ENCODE data around the gene PDSS2.
"Not testable (repeated sequence)": the region's sequence is repeated elsewhere in the genome, so short reads cannot be mapped to it uniquely, and the experiment has no call there.

Gene PDSS2

DNA sequence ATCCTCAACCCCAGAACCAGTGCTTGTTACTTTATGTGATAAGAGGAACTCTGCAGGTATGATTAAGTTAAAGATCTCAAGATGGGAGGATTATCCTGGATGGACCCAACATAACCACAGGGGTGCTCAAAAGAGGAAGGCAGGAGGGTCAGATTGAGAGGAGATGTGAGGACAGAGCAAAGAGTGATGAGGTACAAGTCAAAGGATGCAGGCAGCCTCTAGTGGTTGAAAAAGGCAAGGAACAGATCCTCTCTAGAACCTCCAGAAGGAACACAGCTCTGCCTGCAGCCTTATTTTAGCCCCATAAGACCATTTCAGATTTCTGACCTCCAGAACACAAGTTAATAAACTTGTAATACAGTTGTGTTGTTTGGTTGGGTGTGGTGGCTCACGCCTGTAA, 41.2 kb downstream of the PDSS2 start:
- no peak for DNase-seq (ENCODE audit: low read depth in 2 of 2)

DNA sequence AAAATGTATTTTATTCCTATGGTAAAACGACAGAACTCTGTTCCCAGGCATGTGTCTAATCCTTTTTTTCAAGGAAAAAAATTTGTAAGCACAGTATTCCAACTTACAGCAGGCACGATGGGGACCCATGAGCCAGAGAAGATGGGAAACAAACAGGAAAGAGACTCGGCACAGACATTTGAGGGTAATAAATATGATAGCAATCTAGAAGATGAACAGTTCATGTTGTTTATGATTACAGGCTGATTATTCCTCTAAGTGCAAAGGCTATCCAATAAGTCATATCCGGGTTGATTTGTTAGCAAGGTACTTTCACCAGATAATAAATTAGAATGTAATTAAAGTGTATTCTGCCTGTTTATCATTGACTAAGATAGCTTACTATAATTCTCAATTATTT, 43.2 kb downstream of the PDSS2 start:
- no peak for DNase-seq (ENCODE audit: low read depth in 2 of 2)

DNA sequence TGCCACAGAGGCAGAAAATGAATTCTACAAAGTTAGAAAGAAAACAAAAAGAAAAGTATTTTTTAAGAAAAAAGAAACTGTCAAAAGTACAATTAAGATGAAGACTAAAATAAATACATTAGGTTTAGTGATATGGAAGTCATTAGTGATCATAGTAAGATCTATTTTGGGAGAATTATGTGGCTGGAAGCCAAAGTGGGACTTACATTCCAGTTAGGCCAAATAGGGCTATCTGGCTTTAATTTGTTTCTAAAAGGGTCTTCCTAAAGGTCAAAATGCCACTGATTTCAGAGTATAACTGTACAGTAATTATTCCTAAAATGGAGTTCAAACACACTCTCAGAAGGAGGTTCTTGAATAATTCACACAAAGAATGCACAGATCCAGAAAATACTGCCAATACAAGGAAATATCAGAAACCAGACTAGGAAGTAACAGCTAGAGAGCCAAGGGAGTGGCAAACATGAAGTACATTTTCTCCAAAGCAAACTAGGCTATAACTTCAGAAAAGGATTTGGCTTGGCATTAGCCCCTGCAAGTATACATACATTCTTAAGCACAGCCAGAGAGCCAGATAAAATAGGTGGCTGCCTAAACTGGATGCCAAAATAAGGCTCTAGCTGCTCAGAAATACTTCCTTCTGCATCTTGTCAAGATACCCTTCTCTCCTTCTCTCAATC, 45.3 kb downstream of the PDSS2 start:
- DNase-seq (ENCODE audit: low read depth in 2 of 2), result peak; percentile 3 to 6

DNA sequence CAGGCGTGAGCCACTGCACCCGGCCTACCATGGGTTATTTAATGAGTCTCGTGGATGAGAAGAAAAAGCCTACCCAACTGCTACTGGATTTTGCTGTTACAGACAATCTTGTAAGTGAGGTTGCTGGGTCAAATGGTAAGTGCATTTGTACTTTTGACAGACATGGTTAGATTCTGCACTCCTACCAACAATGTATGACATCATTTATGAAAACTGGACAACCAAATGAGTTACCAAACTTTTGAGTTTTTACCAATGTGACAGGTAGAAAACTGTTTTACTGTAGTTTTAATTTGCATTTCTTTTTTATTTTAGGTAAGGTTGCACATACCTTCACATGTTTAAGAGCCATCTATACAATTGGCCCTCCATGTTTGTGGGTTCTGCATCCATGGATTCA, 48.2 kb downstream of the PDSS2 start:
- DNase-seq (ENCODE audit: low read depth in 2 of 2), result no peak

DNA sequence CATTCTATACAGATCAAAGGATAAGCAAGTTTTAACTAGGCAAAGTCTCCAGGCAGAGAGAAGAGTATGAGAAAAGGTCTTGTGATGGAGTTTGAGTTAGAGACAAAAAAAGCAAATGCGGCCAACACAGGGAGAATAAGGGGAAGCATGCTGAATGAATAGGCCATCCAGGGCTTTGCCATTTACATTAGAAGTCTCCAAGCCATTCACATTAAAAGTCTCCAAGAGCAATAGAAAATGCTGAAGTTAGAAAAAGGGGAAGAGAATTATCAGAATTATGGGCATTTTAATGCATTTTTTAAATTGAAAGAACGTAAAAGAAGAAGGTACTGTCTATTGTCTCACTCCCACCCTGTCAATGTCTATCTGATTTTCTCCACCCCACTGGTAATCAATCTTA, 49.4 kb downstream of the PDSS2 start:
- DNase-seq (ENCODE audit: low read depth in 2 of 2), result no peak

DNA sequence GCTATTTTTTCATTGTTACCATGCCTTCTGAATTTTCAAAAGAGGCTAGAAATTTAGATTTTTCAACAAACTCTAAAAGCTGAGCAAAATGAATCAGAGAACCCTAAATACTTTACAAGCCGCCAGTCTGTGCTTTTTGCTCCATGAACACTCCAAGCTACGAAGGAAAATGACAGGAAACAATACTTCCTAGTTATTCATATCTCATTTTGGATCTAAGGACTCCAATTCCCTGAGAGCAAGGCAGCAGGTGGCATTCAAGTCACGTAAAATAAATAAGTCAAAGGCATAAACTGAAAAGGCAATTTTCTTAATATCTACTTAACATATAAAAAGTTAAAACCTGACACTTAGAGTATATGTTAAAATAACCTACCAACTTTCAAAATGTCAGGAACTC, 50.6 kb downstream of the PDSS2 start:
- DNase-seq (ENCODE audit: low read depth in 2 of 2), result no peak

DNA sequence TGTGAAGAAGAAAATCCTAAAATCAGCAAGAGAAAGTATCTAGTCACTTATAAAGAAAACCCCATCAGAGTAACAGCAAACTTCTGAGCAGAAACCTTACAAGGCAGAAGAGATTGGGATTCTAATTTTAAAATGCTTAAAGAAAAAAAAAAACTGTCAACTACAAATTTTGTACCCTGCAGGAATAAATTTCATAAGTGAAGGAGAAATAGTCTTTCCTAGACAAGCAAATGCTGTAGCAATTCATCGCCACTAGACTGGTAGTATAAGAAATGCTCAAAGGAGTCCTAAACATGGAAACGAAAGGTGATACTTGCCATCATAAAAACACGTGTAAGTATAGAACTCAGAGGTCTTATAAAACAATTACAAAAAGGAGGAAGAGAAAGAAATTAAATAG, 54.4 kb downstream of the PDSS2 start:
- no peak for DNase-seq (ENCODE audit: low read depth in 2 of 2)

DNA sequence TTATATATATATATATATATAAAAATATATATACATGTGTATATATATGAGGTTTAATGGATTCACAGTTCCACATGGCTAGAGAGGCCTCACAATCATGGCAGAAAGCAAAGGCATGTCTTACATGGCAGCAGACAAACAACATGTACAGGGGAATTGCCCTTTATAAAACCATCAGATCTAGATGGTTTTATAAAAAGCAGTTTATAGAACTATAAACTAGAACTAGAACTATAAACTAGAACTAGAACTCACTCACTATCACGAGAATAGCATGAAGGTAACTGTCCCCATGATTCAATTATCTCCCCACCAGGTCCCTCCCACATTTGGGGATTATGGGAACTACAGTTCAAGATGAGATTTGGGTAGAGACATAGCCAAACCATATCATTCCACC, 56.8 kb downstream of the PDSS2 start:
- no peak for DNase-seq (ENCODE audit: low read depth in 2 of 2)

DNA sequence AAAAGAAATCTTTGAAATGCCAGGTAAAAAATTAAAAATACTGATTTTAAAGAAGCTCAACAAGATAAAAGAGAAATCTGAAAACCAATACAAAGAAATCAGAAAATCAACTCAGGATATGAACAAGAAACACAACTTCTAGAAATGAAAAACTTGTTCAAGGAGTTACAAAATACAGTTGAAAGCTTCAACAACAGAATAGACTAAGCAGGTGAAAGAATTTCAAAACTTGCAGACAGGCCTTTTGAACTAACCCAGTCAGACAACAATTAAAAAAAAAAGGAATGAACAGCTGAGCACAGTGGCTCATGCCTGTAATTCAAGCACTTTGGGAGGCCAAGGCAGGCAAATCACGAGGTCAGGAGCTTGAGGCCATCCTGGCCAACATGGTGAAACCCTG, 57.8 kb downstream of the PDSS2 start:
- DNase-seq (ENCODE audit: low read depth in 2 of 2), result no peak

DNA sequence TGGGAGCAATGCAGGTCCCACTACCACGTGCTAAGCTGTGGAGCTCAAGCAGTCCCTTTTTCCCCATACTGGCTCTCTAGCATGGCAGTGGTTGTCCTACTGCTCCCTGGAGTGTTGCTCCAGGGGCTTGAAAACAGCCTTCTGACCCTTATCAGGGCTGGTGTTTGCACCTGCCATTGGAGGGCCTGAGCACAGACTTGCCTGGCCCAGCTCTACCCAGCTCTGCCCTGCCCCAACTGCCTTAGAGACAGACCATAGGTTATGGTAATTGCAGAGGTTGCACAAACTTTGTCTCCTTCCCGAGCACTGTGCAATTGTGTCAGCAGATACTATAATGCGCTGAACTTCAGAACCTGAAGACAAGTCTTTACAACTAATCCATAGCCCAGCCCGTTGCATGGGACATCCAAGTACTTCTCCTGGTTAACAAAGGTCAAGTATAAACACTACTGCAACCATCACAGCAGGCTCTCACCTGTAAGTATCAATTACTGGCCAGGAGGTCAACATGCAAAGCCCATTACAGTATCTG, 58.7 kb downstream of the PDSS2 start:
- DNase-seq (ENCODE audit: low read depth in 2 of 2), result no peak

DNA sequence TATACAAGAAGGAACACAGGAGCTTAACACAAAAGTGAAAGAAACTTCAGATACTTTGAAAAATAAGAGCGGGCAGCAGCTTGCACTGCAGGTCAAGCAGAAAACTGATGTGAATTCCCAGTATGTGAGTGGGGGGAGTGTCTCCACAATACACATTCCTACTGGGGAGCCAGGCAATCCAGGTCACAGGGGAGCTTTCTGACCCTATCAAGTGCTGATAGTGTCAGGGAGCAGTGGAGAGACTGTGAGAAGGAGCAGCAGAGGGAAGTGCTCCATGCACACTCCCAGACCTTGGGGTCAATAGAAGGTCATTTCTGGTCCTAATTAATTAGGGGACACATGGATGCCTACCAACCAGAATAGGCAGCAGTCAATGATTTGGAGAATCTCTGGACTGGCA, 59.4 kb downstream of the PDSS2 start:
- DNase-seq (ENCODE audit: low read depth in 2 of 2), result no peak

DNA sequence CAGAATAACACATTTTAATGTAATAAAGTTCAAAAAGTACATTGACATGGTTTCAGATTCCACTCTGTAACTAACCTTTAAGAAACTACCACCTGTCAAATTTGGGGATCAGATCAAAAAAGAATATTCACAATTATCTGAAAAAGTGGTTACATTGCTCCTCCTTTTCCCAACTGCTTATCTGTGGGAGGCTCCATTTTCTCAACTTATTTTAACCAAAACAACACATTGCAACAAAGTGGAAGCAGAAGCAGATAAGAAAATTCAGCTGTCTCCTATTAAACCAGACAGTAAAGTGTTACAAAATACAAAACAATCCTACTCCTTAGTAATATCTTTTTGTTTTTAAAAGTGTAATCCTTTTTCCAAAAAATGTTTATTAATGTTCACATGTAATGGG, 61.4 kb downstream of the PDSS2 start:
- DNase-seq (ENCODE audit: low read depth in 2 of 2), result no peak

DNA sequence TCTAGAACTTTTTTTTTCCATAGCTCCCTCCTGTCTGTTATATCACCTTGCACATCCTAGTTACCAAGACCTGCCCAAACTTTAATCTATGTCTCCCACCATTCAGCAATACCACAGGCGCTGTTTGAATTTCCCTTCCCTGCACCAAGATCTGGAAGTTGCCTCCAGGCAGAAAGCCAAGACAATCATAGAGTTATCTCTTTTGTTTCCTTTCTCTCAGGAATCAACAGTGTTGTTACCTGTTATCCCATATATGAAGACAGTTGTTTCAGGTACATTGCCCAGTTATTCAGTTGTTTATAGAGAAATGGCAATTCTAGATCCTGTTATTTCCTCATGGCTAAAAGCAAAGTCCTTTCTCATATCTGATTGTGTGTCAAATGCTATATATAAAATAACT, 63.2 kb downstream of the PDSS2 start:
- DNase-seq (ENCODE audit: low read depth in 2 of 2), result no peak

DNA sequence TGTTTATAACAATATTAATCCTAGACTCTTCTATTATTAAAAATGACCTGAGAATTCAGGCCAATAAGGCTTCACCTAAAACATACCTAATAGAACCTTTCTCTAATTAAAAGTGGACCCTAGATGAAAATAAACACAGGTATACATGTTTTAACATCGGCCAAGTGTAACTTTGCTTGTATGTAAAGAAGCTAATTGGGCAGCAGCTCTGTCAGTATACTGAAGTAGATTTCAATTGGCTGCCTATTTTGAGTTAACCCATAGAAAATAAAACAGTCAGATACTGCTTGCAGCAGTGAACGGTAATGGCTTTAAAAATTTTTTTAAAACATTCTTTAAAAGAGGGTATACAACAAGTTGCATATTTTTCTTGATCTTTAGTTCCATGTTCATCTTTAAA, 67.3 kb downstream of the PDSS2 start:
- no peak for DNase-seq (ENCODE audit: low read depth in 2 of 2)

DNA sequence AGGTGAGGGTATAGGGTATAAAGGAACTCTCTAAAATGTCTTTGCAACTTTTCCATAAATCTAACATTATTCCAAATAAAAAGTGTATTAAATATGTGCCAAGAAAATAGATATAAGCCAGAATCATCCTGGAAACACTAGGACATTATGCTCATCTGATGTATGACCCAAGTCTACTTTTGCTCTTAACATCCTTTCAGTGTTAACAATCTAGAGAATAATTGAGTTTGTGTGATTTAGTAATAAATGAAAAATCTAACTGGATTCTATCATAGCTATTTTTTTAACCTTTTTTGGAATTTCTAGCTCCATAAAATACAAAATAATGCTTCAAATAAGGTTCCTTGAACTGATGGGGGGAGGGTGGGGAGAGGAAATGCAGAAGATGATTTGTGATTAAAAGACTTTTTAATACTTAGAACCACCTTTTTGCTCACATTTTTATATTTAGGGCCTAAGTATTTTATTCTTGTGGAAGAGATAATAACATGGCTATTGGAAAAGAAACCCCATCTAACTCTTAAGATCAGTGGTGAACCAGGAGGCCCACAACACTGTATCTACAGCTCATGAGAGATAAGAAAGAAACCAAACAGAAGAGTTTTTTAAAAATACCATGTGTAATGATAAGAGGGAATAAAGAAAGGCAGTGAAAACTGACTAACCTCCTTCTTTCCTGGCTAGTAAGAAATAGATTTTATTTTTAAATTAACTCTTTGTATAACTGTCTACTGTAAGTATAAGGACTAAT, 68.5 kb downstream of the PDSS2 start:
- DNase-seq (ENCODE audit: low read depth in 2 of 2), result no peak

DNA sequence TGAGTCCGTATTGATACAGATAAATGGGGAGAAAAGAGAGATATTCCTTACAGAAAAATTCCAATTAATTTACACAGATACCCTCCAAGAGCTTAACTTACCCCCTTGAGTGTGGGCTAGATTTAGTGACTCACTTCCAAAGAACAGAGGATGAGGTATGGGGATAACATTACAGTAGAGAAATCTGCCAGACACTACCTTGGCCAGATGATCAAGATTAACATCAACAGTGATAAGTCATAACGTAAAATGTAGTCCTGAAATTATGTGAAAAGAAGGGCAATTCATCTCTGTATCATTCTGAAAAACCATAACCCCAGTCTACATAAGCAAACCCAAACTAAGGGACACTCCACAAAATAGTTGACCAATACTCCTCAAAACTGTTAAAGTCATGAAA, 69.3 kb downstream of the PDSS2 start:
- DNase-seq (ENCODE audit: low read depth in 2 of 2), result no peak

DNA sequence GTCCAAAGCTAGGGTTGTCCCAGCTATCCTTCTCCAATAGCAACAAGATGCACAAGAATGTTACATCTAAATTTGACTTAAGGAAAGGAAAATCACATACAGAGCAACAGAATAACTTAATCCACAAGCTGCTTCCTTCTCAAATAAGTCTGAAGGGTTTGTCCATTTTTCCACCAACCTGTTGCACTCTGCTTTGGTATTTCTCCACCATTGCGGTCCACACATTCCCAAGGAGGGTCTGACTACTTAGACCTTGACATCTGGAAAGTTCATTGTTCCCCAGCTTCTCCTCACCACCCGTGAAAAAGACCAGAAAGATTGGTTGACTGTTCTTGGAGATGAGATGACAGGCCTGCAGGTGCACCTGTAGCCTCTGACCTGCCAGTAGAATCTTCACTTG, 72.5 kb downstream of the PDSS2 start:
- no peak for DNase-seq (ENCODE audit: low read depth in 2 of 2)

DNA sequence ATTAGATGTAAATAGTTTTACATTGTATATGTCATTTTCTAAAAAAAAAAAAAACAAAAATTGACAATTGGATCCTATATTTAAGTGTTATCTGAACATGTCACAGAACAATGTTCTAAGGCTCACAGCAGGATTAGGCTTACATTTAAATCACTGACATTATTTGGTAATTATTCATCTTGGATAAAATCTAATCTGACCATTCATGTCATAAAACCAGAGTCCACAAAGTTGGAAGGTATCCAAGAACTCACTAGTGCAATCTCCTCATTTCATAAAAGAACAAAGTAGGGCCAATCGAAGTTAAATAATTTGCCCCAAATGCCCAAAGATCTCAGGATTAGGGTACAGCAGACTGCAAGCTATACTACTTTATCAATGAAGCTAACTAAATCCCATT, 73.0 kb downstream of the PDSS2 start:
- peak in 1 of 2 experiments; percentile 5 for DNase-seq (ENCODE audit: low read depth in 2 of 2)

DNA sequence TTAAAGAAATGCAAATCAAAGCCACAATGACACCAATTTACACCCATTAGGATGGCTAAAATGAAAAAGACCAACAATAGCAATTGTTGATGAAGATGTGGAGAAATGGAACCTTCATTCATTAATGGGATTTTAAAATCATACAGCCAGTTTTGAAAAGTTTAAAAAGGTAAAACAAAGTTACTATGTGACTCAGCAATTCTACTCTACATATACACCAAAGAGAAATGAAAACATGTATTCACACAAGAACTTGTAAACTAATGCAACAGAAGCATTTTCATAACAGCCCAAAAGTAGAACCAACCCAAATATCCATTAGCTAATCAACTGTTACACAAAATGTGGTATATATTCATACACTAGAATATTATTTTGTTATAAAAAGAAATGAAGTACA, 75.7 kb downstream of the PDSS2 start:
- no peak for DNase-seq (ENCODE audit: low read depth in 2 of 2)

DNA sequence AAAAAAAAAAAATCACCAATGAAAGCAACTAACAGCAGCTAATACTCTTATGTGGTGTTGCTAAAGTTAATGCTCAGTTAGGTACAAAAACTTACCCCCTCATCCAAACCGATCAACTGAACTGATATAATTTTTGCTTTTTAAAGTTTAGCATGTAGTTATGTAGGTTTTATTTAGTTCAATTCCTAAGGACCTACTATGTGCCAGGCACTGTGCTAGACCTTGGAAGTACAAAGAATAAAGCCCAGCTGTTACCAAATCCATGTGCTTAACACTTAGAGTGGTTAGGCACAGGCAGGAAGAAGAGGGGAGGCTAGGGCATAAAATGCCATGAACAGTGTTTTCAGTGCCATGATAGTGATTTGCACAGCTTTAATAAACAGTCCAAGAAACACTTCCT, 85.1 kb downstream of the PDSS2 start:
- no peak for DNase-seq (ENCODE audit: low read depth in 2 of 2)

DNA sequence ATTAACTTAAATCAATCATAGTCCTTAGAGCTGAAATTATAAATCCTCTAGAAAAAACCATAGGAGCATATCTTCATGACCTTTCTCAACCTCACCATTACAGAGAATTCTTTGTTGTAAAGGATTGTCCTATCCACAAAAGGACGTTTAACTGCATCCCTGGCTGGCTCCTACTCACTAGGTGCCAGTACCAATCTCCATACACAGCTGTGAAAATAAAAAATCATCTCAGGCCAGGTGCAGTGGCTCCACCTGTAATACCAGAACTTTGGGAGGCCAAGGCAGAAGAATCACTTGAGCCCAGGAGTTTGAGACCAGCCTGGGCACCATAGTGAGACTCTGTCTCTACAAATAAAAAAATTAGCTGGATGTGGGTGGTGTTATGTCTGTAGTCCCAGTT, 89.9 kb downstream of the PDSS2 start:
- no peak for DNase-seq (ENCODE audit: low read depth in 2 of 2)

DNA sequence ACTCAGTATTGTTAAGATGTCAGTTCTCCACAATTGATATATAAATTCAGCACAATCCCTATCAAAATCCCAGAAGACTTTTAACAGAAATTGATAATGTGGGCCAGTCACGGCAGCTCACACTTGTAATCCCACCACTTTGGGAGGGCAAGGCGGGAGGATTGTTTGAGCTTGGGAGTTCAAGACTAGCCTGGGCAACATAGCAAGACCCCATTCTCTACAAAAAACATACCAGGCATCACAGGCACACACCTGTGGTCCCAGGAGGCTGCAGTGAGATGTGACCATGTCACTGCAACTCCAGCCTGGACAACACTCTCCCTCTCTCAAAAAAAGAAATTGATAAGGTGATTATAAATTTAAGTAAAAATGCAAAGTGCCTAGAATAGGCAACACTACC, 90.9 kb downstream of the PDSS2 start:
- no peak for DNase-seq (ENCODE audit: low read depth in 2 of 2)

DNA sequence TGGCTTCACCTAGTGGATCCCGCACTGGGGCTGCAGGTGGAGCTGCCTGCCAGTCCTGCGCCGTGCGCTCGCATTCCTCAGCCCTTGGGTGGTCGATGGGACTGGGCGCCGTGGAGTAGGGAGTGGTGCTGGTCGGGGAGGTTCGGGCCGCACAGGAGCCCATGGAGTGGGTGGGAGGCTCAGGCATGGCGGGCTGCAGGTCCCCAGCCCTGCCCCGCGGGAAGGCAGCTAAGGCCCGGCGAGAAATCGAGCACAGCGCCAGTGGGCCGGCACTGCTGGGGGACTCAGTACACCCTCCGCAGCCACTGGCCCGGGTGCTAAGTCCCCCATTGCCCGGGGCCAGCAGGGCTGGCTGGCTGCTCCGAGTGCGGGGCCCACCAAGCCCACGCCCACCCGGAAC, 95.2 kb downstream of the PDSS2 start:
- DNase-seq (ENCODE audit: low read depth in 2 of 2), result not testable (repeated sequence)

Data from fibroblast of skin of left quadriceps (primary cell).